ENCODE data around the gene GPR87. TPM values are rescaled to one million over a fixed set of nuclear protein-coding genes. Genes with fewer than 3 reads are reported as not detected.

The GPR87 gene
- total RNA-seq, 4 donors from 2014 or later: not detected

DNA sequence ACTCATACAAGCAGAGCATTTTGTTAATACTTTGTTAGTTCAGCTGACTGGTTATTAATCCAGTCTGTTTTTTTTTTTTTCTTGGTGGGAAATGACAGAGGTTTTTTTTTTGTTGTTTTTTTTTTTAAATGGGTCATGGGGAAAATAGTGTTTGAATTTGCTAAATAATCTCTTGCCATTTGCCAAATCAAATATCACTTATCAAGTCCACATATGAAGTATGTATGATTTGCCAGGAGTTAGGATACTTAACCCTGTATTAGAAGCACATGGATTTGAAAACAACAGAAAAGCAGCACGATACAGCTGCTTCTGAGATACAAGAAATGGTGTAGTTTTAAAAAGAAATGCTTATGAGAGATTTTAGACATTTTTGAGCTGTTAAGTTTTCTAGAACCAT is 59.9 kb downstream of the GPR87 start:
- intact Hi-C loops (cut with DNase I; ENCODE audit: low total_unique reads): no loop called here
- H3K4me3 ChIP-seq: no peak overlapping the region
- in situ Hi-C loops (cut with MboI; ENCODE audit: low pct_ligation_motif_present in 1 of 4, low pct_unique_long_range_greater_than_20kb in 1 of 4, low sequenced_read_pairs in 3 of 4): no loop called here
- peak overlapping the region; percentile 45 to 82 (median 74) for H3K27ac ChIP-seq
- H3K9me3 ChIP-seq: no peaks in the 10 kb centered on the region
- TF ChIP-seq EP300 (IDR thresholded peaks at IDR 0.05; ENCODE audit: low read depth): no peak
- TF ChIP-seq POLR2AphosphoS5 (IDR thresholded peaks at IDR 0.05): no peak
- no peak for TF ChIP-seq POLR2A (IDR thresholded peaks at IDR 0.05)
- TF ChIP-seq, protein P1, sequence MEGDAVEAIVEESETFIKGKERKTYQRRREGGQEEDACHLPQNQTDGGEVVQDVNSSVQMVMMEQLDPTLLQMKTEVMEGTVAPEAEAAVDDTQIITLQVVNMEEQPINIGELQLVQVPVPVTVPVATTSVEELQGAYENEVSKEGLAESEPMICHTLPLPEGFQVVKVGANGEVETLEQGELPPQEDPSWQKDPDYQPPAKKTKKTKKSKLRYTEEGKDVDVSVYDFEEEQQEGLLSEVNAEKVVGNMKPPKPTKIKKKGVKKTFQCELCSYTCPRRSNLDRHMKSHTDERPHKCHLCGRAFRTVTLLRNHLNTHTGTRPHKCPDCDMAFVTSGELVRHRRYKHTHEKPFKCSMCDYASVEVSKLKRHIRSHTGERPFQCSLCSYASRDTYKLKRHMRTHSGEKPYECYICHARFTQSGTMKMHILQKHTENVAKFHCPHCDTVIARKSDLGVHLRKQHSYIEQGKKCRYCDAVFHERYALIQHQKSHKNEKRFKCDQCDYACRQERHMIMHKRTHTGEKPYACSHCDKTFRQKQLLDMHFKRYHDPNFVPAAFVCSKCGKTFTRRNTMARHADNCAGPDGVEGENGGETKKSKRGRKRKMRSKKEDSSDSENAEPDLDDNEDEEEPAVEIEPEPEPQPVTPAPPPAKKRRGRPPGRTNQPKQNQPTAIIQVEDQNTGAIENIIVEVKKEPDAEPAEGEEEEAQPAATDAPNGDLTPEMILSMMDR (IDR thresholded peaks at IDR 0.05): no peak
- no peak for DNase-seq
- no peaks in the 10 kb centered on the region for H3K36me3 ChIP-seq
- 60 to 73% methylated on average over 1 of the region's 1 CpG for WGBS, 2 donors (ENCODE audit: low coverage in 1 of 2)
- H3K4me1 ChIP-seq: peaks cover 0 to 36% (median 4%) of the 10 kb centered on the region in 4 donors
- no peaks in the 10 kb centered on the region for H3K27me3 ChIP-seq

DNA sequence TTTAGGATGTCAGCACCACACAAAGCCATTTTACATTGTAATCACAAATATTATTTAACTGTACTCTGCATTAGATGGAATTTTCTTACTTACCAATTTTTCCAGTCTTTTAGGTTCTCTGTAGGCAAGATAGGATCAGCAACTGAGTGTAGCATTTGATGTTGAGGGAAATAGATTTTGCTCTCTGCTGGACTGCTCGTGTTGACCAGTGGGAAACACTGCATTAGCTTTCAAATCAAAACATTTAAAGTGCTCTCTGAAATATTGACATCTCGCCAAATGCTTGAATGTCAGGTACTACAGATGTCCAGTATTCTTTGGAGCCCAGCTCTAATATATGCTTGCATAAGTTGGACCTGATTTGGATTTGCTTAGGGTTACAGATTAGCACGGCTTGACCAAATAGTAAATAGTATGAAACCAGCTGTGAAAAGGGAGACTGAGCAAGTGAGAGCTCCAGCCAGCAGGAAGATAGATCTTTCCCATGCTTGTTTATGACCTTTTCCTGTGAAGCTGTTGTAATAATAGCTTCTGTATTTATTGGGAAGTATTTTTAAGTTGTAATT is 67.8 kb downstream of the GPR87 start:
- Histone ChIP-seq H3K27ac (peak overlapping the region; percentile 26 to 55 (median 40)), H3K9me3 (no peaks in the 10 kb centered on the region), H3K36me3 (no peaks in the 10 kb centered on the region), H3K4me1 (peaks cover 0 to 9% (median 0%) of the 10 kb centered on the region in 4 donors), H3K4me3 (peak overlapping the region in 1 of 4 donors; percentile 20), H3K27me3 (no peaks in the 10 kb centered on the region)
- intact Hi-C loops (cut with DNase I; ENCODE audit: low total_unique reads): no loop called here
- 40 to 56% methylated on average over 1 to 3 of the region's 3 CpGs for WGBS, 2 donors (ENCODE audit: low coverage in 1 of 2)
- no peak for DNase-seq
- in situ Hi-C loops (cut with MboI; ENCODE audit: low pct_ligation_motif_present in 1 of 4, low pct_unique_long_range_greater_than_20kb in 1 of 4, low sequenced_read_pairs in 3 of 4): no loop called here
- no peak for TF ChIP-seq POLR2A (IDR thresholded peaks at IDR 0.05)
- TF ChIP-seq, protein P1 (IDR thresholded peaks at IDR 0.05): no peak
- TF ChIP-seq EP300 (IDR thresholded peaks at IDR 0.05; ENCODE audit: low read depth): no peak
- peak in 1 of 3 donors; percentile 7 for TF ChIP-seq POLR2AphosphoS5 (IDR thresholded peaks at IDR 0.05)

Other genes with a start within 250 kb of the GPR87 start
- gene MED12L, start 231.2 kb downstream of the GPR87 start, total RNA-seq: 1 to 10 TPM in 2 of 4 donors, under 1 TPM in 2; under 0.01 to 8.6 (median 0.64) TPM
- 1 to 10 TPM in 2 of 4 donors, not detected in 2; 3.8 to 6.8 TPM for gene GPR171, start 113.6 kb downstream of the GPR87 start, total RNA-seq
- gene P2RY14, start 38.3 kb downstream of the GPR87 start, total RNA-seq: 10 to 100 TPM in 1 of 4 donors, 1 to 10 TPM in 1, under 1 TPM in 1, not detected in 1; 0.60 to 11.3 (median 7.2) TPM
- gene P2RY13, start 12.7 kb upstream of the GPR87 start, total RNA-seq: 1 to 10 TPM in 1 of 4 donors, under 1 TPM in 2, not detected in 1; 0.40 to 1.4 (median 0.41) TPM
- gene P2RY12, start 67.9 kb upstream of the GPR87 start, total RNA-seq: 1 to 10 TPM in 2 of 4 donors, not detected in 2; 1.1 to 1.4 TPM
- gene IGSF10, start 144.2 kb upstream of the GPR87 start, total RNA-seq: 1 to 10 TPM in 3 of 4 donors, under 1 TPM in 1; 0.37 to 5.8 (median 1.7) TPM